Neural cell (in vitro differentiated cells): ENCODE data around the gene LZIC. TPM values are rescaled to one million over a fixed set of nuclear protein-coding genes. Genes with fewer than 3 reads are reported as not detected.

Source experiments
- H2AFZ ChIP-seq: fragments of 200-600, 300-800 bp; sonication (generic), shearing (Covaris generic); 2 replicates; pipeline ENCODE4 v1.6.0; 2014; ENCODE audit warnings: low read depth, mild to moderate bottlenecking, antibody characterized with exemption, low read length, moderate library complexity
- H3F3A ChIP-seq: fragments of 200-600 bp; shearing (Covaris generic); 2 replicates; pipeline ENCODE4 v1.6.1; 2016; ENCODE audit warnings: mild to moderate bottlenecking, moderate library complexity, mixed read lengths, antibody characterized with exemption, low read length; ENCODE audit not compliant: insufficient read depth, poor library complexity, severe bottlenecking
- H3K27ac ChIP-seq: fragments of 200-600, 300-800 bp; sonication (generic), shearing (Covaris generic); 2 replicates; pipeline ENCODE4 v1.5.1; 2014; ENCODE audit warnings: mild to moderate bottlenecking, low read length, moderate library complexity
- H3K27me3 ChIP-seq: fragments of 300-800, 200-600 bp; sonication (generic), shearing (Covaris generic); 2 replicates; pipeline ENCODE4 v1.6.0; 2014; ENCODE audit warnings: mild to moderate bottlenecking, low read depth, low read length, moderate library complexity; ENCODE audit not compliant: insufficient read depth
- H3K36me3 ChIP-seq: fragments of 300-800, 200-600 bp; sonication (generic), shearing (Covaris generic); 2 replicates; pipeline ENCODE4 v1.5.1; 2014; ENCODE audit warnings: mild to moderate bottlenecking, antibody characterized with exemption, low read length, moderate library complexity; ENCODE audit not compliant: insufficient read depth
- H3K4me2 ChIP-seq: fragments of 300-800, 200-600 bp; sonication (generic), shearing (Covaris generic); 2 replicates; pipeline ENCODE4 v1.6.0; 2014; ENCODE audit warnings: mild to moderate bottlenecking, low read length
- H3K4me3 ChIP-seq: fragments of 300-800, 200-600 bp; sonication (generic), shearing (Covaris generic); 2 replicates; pipeline ENCODE4 v1.5.1; 2014; ENCODE audit warnings: mild to moderate bottlenecking, low read length, moderate library complexity
- H3K79me2 ChIP-seq: fragments of 200-600 bp; shearing (Covaris generic); replicated peaks from 2 replicates; pipeline ENCODE4 v1.6.0; 2014; ENCODE audit warnings: mild to moderate bottlenecking, low read length, moderate library complexity; ENCODE audit not compliant: insufficient read depth
- H3K9ac ChIP-seq: fragments of 300-800, 200-600 bp; sonication (generic), shearing (Covaris generic); 2 replicates; pipeline ENCODE4 v1.6.1; 2016; ENCODE audit warnings: mild to moderate bottlenecking, low read length, mixed read lengths
- H3K9me2 ChIP-seq: fragments of 200-600 bp; shearing (Covaris generic); 2 replicates; pipeline ENCODE4 v1.6.1; 2016; ENCODE audit warnings: mild to moderate bottlenecking, low read length, mixed read lengths; ENCODE audit not compliant: insufficient read depth
- H3K9me3 ChIP-seq: fragments of 200-600, 300-800 bp; sonication (generic), shearing (Covaris generic); 2 replicates; pipeline ENCODE4 v1.6.1; 2016; ENCODE audit warnings: mild to moderate bottlenecking, mixed run types, low read length, moderate library complexity, mixed read lengths
- H4K20me1 ChIP-seq: fragments of 200-600 bp; shearing (Covaris generic); 2 replicates; pipeline ENCODE4 v1.6.1; 2016; ENCODE audit warnings: mild to moderate bottlenecking, mixed run types; ENCODE audit not compliant: insufficient read depth
- CTCF ChIP-seq: fragments of 450-650 bp; IDR thresholded peaks from 2 replicates; pipeline ENCODE4 v1.5.1; 2014; ENCODE audit warnings: antibody characterized with exemption, mild to moderate bottlenecking, moderate library complexity; ENCODE audit not compliant: poor library complexity, severe bottlenecking
- EP300 ChIP-seq: fragments of 450-650 bp; conservative IDR thresholded peaks from 2 replicates; pipeline ENCODE4 v1.6.1; 2014; ENCODE audit warnings: antibody characterized with exemption, mild to moderate bottlenecking, moderate library complexity; ENCODE audit not compliant: poor library complexity, severe bottlenecking
- EZH2 ChIP-seq: fragments of 200-600, 300-800 bp; shearing (Covaris generic), sonication (generic); IDR thresholded peaks from 2 replicates; pipeline ENCODE4 v1.6.1; 2014; ENCODE audit warnings: antibody characterized with exemption, low read length, borderline replicate concordance, mild to moderate bottlenecking; ENCODE audit not compliant: insufficient read depth, poor library complexity, severe bottlenecking
- MXI1 ChIP-seq: fragments of 450-650 bp; conservative IDR thresholded peaks from 2 replicates; pipeline ENCODE4 v1.6.1; 2014; ENCODE audit warnings: antibody characterized with exemption, mild to moderate bottlenecking; ENCODE audit not compliant: poor library complexity, severe bottlenecking
- POLR2AphosphoS5 ChIP-seq: IDR thresholded peaks from 2 replicates; pipeline ENCODE4 v1.6.1; 2012
- RAD21 ChIP-seq: fragments of 450-650 bp; conservative IDR thresholded peaks from 2 replicates; pipeline ENCODE4 v1.6.1; 2014; ENCODE audit warnings: antibody characterized with exemption, mild to moderate bottlenecking, moderate library complexity
- SMC3 ChIP-seq: fragments of 450-650 bp; conservative IDR thresholded peaks from 2 replicates; pipeline ENCODE4 v1.6.1; 2014; ENCODE audit warnings: antibody characterized with exemption, mild to moderate bottlenecking, moderate library complexity; ENCODE audit not compliant: poor library complexity
- TAF1 ChIP-seq: IDR thresholded peaks from 2 replicates; pipeline ENCODE4 v1.6.1; 2012; ENCODE audit warnings: low read depth
- polyA minus RNA-seq: library from RNA; depleted of rRNA, polyadenylated mRNA; stranded (reverse); fragments of >200 nt; gene quantifications from 2 replicates; pipeline ENCODE4 v1.2.3, GENCODE V29; 2014
- polyA plus RNA-seq: library from polyadenylated mRNA; depleted of rRNA; stranded (reverse); fragments of >200 nt; gene quantifications from 2 replicates; pipeline ENCODE4 v1.2.3, GENCODE V29; 2014
- TF ChIP-seq, protein P1 (sequence below): IDR thresholded peaks from 2 replicates; pipeline ENCODE4 v1.6.1; 2012; ENCODE audit warnings: borderline replicate concordance

The LZIC gene
- polyA plus RNA-seq (51.9 and 57.2 TPM in 2 replicates), polyA minus RNA-seq (76.7 and 84.5 TPM in 2 replicates)

DNA sequence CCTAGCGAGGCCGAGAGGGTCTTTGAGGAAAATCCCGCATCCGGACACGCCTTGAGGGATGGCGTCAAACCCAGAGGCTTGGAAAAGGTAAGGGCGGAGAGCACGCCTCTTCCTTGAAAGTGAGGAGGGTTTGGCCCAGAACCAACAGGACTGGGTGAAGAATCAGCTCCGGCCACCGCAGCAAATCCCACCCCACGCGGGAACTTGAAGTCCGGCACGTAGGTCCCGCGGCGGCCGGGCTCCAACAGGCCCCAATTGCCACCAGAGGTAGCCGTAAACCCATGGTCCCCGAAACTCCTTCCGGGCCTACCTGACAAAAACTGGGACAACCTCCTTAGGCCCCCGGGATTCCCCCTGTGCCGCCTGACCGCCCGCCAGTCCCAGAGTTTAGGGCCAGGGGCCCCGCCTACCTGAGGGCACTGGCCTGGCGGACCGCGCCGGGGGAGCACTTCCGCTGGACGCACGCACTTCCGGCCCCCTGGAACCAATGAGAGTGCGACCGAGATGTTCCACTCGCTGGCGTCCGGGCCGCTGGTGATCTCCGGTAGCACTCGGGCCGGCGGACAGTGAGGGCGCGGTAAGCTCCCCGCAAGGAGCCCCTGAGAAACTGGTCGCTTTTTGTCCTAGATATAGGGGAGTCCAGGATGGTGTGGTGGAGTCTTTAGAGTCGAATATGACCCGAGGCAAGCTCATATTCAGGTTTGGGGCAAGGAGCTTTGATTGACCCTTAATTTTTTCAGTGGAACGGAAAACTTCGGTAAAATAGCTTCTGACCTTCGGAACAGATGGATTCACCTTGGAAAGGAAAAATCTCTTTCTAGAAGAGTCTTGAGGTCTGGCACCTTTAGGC, at the start of gene LZIC, which contains the start of gene NMNAT1:
Gene LZIC, minus strand, starts transcription at position 453 of the 850 bp plus-strand sequence. CDS start 6,772 bp downstream, outside the sequence.
Gene NMNAT1, plus strand, starts transcription at position 537 of the 850 bp plus-strand sequence. CDS start 28,599 bp downstream, outside the sequence.
- Histone ChIP-seq H3K27ac (peak within 1 kb of the TSS; percentile 67), H3K9ac (peak within 1 kb of the TSS; percentile 83), H3K4me3 (peak within 1 kb of the TSS; percentile 85), H3K27me3 (no peaks in the 10 kb centered on the region), H3K9me3 (no peaks in the 10 kb centered on the region), H4K20me1 (no peaks in the 10 kb centered on the region), H2AFZ (peak within 1 kb of the TSS; percentile 94), H3K36me3 (no peaks in the 10 kb centered on the region), H3K79me2 (peaks cover 13% of the 10 kb centered on the region), H3K4me2 (peak within 1 kb of the TSS; percentile 86), H3F3A (no peaks in the 10 kb centered on the region), H3K9me2 (no peaks in the 10 kb centered on the region)
- TF ChIP-seq POLR2AphosphoS5 = peak; percentile 82
- TF ChIP-seq, protein P1, sequence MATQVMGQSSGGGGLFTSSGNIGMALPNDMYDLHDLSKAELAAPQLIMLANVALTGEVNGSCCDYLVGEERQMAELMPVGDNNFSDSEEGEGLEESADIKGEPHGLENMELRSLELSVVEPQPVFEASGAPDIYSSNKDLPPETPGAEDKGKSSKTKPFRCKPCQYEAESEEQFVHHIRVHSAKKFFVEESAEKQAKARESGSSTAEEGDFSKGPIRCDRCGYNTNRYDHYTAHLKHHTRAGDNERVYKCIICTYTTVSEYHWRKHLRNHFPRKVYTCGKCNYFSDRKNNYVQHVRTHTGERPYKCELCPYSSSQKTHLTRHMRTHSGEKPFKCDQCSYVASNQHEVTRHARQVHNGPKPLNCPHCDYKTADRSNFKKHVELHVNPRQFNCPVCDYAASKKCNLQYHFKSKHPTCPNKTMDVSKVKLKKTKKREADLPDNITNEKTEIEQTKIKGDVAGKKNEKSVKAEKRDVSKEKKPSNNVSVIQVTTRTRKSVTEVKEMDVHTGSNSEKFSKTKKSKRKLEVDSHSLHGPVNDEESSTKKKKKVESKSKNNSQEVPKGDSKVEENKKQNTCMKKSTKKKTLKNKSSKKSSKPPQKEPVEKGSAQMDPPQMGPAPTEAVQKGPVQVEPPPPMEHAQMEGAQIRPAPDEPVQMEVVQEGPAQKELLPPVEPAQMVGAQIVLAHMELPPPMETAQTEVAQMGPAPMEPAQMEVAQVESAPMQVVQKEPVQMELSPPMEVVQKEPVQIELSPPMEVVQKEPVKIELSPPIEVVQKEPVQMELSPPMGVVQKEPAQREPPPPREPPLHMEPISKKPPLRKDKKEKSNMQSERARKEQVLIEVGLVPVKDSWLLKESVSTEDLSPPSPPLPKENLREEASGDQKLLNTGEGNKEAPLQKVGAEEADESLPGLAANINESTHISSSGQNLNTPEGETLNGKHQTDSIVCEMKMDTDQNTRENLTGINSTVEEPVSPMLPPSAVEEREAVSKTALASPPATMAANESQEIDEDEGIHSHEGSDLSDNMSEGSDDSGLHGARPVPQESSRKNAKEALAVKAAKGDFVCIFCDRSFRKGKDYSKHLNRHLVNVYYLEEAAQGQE = peak; percentile 64
- peak; percentile 82 for TF ChIP-seq MXI1
- no peak for TF ChIP-seq EZH2
- peak; percentile 30 for TF ChIP-seq SMC3
- TF ChIP-seq TAF1 = peak; percentile 89
- peak; percentile 35 for TF ChIP-seq EP300
- TF ChIP-seq CTCF = no peak
- TF ChIP-seq RAD21 = peak; percentile 21

DNA sequence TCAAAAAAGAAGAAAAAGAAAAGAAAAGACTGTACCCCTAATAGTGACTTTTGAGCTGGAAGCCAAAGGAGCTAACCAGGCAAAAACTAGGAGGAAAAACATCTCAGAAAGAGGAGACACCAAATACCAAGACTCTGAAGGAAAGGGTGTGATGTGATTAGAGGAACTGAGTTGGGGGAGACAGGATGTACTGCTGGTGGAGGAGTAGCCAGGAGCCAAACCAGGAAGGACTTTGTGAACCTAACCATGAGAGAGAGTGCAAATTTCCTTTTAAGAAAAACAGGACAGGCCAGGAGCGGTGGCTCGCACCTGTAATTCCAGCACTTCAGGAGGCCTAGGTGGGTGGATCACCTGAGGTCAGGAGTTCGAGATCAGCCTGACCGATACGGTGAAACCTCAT, 49.7 kb upstream of the LZIC start:
- H3K9me2 ChIP-seq = no peaks in the 10 kb centered on the region
- H3K27me3 ChIP-seq = peaks cover 27% of the 10 kb centered on the region
- no peaks in the 10 kb centered on the region for H4K20me1 ChIP-seq
- no peak overlapping the region for H3K4me2 ChIP-seq
- no peaks in the 10 kb centered on the region for H3K9me3 ChIP-seq
- no peak overlapping the region for H3K9ac ChIP-seq
- TF ChIP-seq MXI1 (no peak), EZH2 (no peak)
- H3F3A ChIP-seq = no peaks in the 10 kb centered on the region
- no peak overlapping the region for H2AFZ ChIP-seq
- H3K27ac ChIP-seq = no peak overlapping the region
- no peaks in the 10 kb centered on the region for H3K79me2 ChIP-seq
- no peaks in the 10 kb centered on the region for H3K36me3 ChIP-seq
- no peak overlapping the region for H3K4me3 ChIP-seq
